ENCODE results near the gene PRM2. TPM values are rescaled to one million over a fixed set of nuclear protein-coding genes. Genes with fewer than 3 reads are reported as not detected.

The PRM2 gene
- total RNA-seq, 2 donors from 2014 or later: not detected

DNA sequence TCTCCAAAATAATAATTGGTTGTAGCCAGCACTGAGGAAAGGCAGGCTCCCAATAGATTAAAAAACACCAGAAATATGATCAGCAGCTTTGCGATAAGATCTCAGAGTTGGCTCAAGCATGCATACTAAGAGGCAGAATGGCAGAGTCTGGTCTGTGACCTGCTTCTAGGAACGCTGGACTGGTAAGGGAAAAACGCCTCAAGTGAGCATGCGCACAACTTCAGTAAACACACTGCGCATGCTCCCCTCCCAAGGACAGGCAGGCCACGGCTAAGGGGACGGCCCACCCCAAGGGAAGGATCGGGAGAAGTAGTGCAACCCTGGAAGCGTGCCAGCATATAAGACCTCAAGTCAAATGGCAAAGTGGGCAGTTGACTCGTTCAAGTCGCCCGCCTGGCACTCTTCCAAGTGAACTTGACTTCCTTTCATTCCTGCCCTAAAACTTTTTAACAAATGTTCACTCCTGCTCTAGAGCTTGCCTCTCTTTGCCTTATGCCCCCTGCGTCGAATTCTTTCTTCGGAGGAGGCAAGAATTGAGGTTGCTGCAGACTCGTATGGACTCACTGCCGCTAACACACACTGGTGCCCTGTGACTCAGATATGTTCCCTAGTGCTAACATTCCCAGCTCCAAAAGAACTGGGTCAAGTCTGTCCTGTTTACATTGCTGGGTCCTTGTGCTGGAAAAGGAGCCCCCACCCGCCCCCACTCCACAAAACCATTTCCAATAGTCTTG is 27.3 kb upstream of the PRM2 start:
- H3K36me3 ChIP-seq (ENCODE audit: control insufficient read depth, insufficient read depth, low read length): no peaks in the 10 kb centered on the region
- TF ChIP-seq, protein P1, sequence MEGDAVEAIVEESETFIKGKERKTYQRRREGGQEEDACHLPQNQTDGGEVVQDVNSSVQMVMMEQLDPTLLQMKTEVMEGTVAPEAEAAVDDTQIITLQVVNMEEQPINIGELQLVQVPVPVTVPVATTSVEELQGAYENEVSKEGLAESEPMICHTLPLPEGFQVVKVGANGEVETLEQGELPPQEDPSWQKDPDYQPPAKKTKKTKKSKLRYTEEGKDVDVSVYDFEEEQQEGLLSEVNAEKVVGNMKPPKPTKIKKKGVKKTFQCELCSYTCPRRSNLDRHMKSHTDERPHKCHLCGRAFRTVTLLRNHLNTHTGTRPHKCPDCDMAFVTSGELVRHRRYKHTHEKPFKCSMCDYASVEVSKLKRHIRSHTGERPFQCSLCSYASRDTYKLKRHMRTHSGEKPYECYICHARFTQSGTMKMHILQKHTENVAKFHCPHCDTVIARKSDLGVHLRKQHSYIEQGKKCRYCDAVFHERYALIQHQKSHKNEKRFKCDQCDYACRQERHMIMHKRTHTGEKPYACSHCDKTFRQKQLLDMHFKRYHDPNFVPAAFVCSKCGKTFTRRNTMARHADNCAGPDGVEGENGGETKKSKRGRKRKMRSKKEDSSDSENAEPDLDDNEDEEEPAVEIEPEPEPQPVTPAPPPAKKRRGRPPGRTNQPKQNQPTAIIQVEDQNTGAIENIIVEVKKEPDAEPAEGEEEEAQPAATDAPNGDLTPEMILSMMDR (conservative IDR thresholded peaks at IDR 0.05): no peak
- no peak overlapping the region for H3K9ac ChIP-seq (ENCODE audit: extremely low read depth, low read length, poor library complexity, severe bottlenecking)
- H3K27ac ChIP-seq (ENCODE audit: low read depth, low read length): no peak overlapping the region
- Mint-ChIP-seq H3K4me1 (peaks cover 6% of the 10 kb centered on the region), H3K9me3 (no peaks in the 10 kb centered on the region), H3K4me3 (no peak overlapping the region), H3K27me3 (ENCODE audit: insufficient read depth) (peaks cover 4% of the 10 kb centered on the region), H3K36me3 (ENCODE audit: low read depth) (no peaks in the 10 kb centered on the region), H3K27ac (no peak overlapping the region)
- 89 to 95% methylated on average over 14 to 18 of the region's 18 CpGs for WGBS, 2 experiments (ENCODE audit: insufficient coverage in 1 of 2, insufficient read length in 1 of 2)
- no peaks in the 10 kb centered on the region for H3K27me3 ChIP-seq (ENCODE audit: control insufficient read depth, insufficient read depth, low read length, poor library complexity, severe bottlenecking)
- H3K4me3 ChIP-seq (ENCODE audit: low read length): no peak overlapping the region
- no peaks in the 10 kb centered on the region for H3K9me3 ChIP-seq (ENCODE audit: control insufficient read depth, low read length)
- no peak for DNase-seq
- H3K4me1 ChIP-seq (ENCODE audit: control insufficient read depth, insufficient read depth, low read length): no peaks in the 10 kb centered on the region

DNA sequence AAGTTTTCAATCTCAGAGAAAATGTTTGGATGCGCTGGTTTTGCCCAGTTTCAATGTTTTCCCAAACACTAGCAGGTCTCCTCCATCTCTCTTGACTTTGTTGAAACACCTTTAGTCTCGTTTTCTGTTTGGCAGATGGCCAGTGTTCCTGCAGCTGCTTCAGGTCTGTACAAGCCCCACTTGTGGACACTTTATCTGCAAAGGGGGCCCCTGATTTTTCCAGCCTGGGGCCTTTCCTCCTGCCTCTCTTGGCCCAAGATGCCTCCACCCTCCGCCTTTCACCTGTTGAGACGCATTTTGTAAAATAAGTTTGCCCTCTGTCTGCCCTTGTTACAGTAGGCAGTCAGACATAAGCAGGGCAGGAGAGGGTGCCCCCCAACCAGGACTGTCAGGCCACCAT is 26.7 kb upstream of the PRM2 start:
- H3K9ac ChIP-seq (ENCODE audit: extremely low read depth, low read length, poor library complexity, severe bottlenecking): no peak overlapping the region
- no peaks in the 10 kb centered on the region for H3K4me1 ChIP-seq (ENCODE audit: control insufficient read depth, insufficient read depth, low read length)
- Mint-ChIP-seq H3K9me3 (no peaks in the 10 kb centered on the region), H3K27ac (no peak overlapping the region), H3K4me3 (no peak overlapping the region), H3K4me1 (peaks cover 7% of the 10 kb centered on the region), H3K27me3 (ENCODE audit: insufficient read depth) (peaks cover 4% of the 10 kb centered on the region), H3K36me3 (ENCODE audit: low read depth) (no peaks in the 10 kb centered on the region)
- TF ChIP-seq, protein P1 (conservative IDR thresholded peaks at IDR 0.05): no peak
- no peaks in the 10 kb centered on the region for H3K36me3 ChIP-seq (ENCODE audit: control insufficient read depth, insufficient read depth, low read length)
- H3K9me3 ChIP-seq (ENCODE audit: control insufficient read depth, low read length): no peaks in the 10 kb centered on the region
- 97 to 99% methylated on average over 4 of the region's 4 CpGs for whole genome bisulfite sequencing, 2 experiments (ENCODE audit: insufficient coverage in 1 of 2, insufficient read length in 1 of 2)
- no peak overlapping the region for H3K27ac ChIP-seq (ENCODE audit: low read depth, low read length)
- H3K27me3 ChIP-seq (ENCODE audit: control insufficient read depth, insufficient read depth, low read length, poor library complexity, severe bottlenecking): no peaks in the 10 kb centered on the region
- DNase-seq: no peak
- no peak overlapping the region for H3K4me3 ChIP-seq (ENCODE audit: low read length)

DNA sequence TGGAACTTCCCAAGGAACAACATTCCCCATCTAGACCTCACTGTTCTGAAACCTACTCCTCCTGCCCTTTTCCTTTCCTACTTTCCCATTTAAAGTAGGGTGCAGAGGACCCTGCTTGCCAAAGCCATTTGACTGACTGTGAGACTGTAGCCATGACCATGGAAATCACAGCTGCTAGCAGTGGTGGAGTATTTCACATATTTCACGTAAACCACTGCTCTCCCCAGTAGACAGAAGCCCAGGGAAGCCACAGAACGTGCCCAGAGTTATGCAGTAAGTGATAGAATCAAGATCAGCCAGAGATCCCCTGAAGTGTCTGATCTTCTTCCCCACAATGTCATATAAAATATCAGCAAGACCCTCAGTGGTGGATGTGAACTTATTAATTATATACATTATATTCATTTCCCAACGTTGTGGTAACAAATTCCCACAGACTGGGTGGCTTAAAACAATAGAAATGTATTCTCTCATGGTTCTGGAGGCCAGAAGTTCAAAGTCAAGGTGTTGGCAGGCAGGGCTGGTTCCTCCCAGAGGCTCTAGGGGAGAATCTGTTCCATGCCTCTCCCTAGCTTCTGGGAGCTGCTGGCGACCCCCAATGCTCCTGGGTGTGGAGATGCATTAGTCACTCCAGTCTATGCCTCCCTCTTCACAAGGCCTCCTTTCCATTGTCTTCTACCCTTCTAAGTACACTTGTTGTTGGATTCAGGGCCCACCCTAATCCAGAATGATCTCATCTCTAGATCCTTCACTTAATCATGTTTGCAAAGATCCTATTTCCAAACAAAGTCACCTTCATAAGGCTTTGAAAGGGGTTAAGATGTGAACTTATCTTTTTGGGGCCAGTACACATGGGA is 25.6 kb upstream of the PRM2 start:
- WGBS, 2 experiments (ENCODE audit: insufficient coverage in 1 of 2, insufficient read length in 1 of 2): 81 to 97% methylated on average over 3 to 4 of the region's 4 CpGs
- Histone ChIP-seq H3K27ac (ENCODE audit: low read depth, low read length) (no peak overlapping the region), H3K9ac (ENCODE audit: extremely low read depth, low read length, poor library complexity, severe bottlenecking) (no peak overlapping the region), H3K4me3 (ENCODE audit: low read length) (no peak overlapping the region), H3K27me3 (ENCODE audit: control insufficient read depth, insufficient read depth, low read length, poor library complexity, severe bottlenecking) (no peaks in the 10 kb centered on the region), H3K4me1 (ENCODE audit: control insufficient read depth, insufficient read depth, low read length) (peaks cover 7% of the 10 kb centered on the region), H3K9me3 (ENCODE audit: control insufficient read depth, low read length) (no peaks in the 10 kb centered on the region), H3K36me3 (ENCODE audit: control insufficient read depth, insufficient read depth, low read length) (no peaks in the 10 kb centered on the region)
- DNase-seq: no peak
- no peaks in the 10 kb centered on the region for H3K9me3 Mint-ChIP-seq
- H3K27me3 Mint-ChIP-seq (ENCODE audit: insufficient read depth): peaks cover 4% of the 10 kb centered on the region
- H3K36me3 Mint-ChIP-seq (ENCODE audit: low read depth): no peaks in the 10 kb centered on the region
- no peak overlapping the region for H3K4me3 Mint-ChIP-seq
- no peak overlapping the region for H3K27ac Mint-ChIP-seq
- TF ChIP-seq, protein P1 (conservative IDR thresholded peaks at IDR 0.05): no peak
- H3K4me1 Mint-ChIP-seq: peaks cover 18% of the 10 kb centered on the region

Data from endodermal cell (in vitro differentiated cells).